Measurements from ENCODE around the gene ATP6V1E1. TPM values are rescaled to one million over a fixed set of nuclear protein-coding genes. Genes with fewer than 3 reads are reported as not detected.
A peak's percentile ranks its signal among the peaks of the same experiment; 100 is the strongest.

Gene ATP6V1E1
- total and polyA plus RNA-seq, 2 donors from 2014 or later, result 138 to 443 TPM

DNA sequence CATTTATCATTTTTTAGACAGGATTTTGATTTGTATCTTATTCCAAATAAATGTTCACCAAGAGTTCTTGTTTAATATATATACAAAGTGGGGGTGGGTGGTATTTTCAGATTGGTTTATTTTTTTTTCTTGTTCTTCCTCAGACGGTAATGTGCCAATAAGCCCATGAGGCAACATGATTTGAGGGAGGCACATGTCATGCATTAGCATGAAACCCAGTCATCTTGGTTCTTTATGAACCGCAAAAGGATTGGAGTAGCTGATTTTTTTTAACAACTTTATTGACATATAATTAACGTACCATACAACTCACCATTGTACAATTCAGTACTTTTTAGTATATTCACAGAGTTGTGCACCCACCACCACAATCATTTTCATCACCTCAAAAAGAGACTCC, 12.7 kb upstream of the ATP6V1E1 start:
- H3K4me3 ChIP-seq (ENCODE audit: low read length in 3 of 3), result no peak overlapping the region
- no peaks in the 10 kb centered on the region for H3K4me1 ChIP-seq (ENCODE audit: control insufficient read depth in 2 of 3, insufficient read depth in 2 of 3, low read depth in 1 of 3, low read length in 3 of 3)
- no peak overlapping the region for H3K9ac ChIP-seq (ENCODE audit: low read length in 3 of 3)
- H3K9me3 ChIP-seq (ENCODE audit: control insufficient read depth in 2 of 3, insufficient read depth in 1 of 3, low read length in 3 of 3), result no peaks in the 10 kb centered on the region
- peaks cover 0 to 5% (median 0%) of the 10 kb centered on the region in 3 donors for H3K36me3 ChIP-seq (ENCODE audit: control insufficient read depth in 2 of 3, insufficient read depth in 3 of 3, low read length in 3 of 3)
- H3K27me3 ChIP-seq (ENCODE audit: control insufficient read depth, insufficient read depth, low read length), result no peaks in the 10 kb centered on the region
- TF ChIP-seq, protein P1, sequence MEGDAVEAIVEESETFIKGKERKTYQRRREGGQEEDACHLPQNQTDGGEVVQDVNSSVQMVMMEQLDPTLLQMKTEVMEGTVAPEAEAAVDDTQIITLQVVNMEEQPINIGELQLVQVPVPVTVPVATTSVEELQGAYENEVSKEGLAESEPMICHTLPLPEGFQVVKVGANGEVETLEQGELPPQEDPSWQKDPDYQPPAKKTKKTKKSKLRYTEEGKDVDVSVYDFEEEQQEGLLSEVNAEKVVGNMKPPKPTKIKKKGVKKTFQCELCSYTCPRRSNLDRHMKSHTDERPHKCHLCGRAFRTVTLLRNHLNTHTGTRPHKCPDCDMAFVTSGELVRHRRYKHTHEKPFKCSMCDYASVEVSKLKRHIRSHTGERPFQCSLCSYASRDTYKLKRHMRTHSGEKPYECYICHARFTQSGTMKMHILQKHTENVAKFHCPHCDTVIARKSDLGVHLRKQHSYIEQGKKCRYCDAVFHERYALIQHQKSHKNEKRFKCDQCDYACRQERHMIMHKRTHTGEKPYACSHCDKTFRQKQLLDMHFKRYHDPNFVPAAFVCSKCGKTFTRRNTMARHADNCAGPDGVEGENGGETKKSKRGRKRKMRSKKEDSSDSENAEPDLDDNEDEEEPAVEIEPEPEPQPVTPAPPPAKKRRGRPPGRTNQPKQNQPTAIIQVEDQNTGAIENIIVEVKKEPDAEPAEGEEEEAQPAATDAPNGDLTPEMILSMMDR (IDR thresholded peaks at IDR 0.05; ENCODE audit: borderline replicate concordance, extremely low read depth, insufficient read depth), result no peak
- no peak overlapping the region for H3K27ac ChIP-seq (ENCODE audit: low read depth in 2 of 2, low read length in 2 of 2)
- no peak for DNase-seq
- intact Hi-C loops (cut with DNase I), result no loop called here
- no peak for FAIRE-seq

DNA sequence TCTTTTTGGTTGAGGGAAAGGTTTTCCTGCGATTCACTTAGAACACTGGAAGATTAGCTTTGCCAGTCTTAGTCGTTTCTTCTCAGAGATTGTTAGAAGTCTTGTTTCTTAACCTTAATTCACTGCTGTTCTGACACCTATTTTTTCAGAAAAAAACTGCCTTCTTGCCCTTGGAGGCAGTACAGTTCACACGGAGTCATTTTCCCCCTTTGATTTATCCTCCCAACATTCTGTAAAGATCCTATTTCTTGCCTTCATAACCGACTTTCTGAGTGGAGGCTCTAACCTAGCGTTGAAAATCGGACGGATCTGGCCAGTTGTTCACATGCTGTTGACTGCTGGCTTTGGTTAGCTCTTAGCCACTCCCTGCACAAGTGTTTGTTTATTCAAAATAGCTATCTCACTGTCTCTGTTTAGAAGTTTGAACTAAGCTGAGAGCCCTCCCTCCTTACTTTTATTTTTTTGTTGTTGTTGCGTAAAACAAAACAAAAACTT, 10.7 kb upstream of the ATP6V1E1 start:
- Histone ChIP-seq H3K9ac (ENCODE audit: low read length in 3 of 3) (peak overlapping the region; percentile 83 to 100 (median 100)), H3K36me3 (ENCODE audit: control insufficient read depth in 2 of 3, insufficient read depth in 3 of 3, low read length in 3 of 3) (no peaks in the 10 kb centered on the region), H3K9me3 (ENCODE audit: control insufficient read depth in 2 of 3, insufficient read depth in 1 of 3, low read length in 3 of 3) (no peaks in the 10 kb centered on the region), H3K27ac (ENCODE audit: low read depth in 2 of 2, low read length in 2 of 2) (peak overlapping the region; percentile 97 to 99), H3K4me3 (ENCODE audit: low read length in 3 of 3) (peak overlapping the region; percentile 95 to 99 (median 95)), H3K4me1 (ENCODE audit: control insufficient read depth in 2 of 3, insufficient read depth in 2 of 3, low read depth in 1 of 3, low read length in 3 of 3) (no peaks in the 10 kb centered on the region), H3K27me3 (ENCODE audit: control insufficient read depth, insufficient read depth, low read length) (no peaks in the 10 kb centered on the region)
- DNase-seq (peak in 3 of 5 donors; percentile 35 to 79 (median 78)), FAIRE-seq (no peak)
- TF ChIP-seq, protein P1 (IDR thresholded peaks at IDR 0.05; ENCODE audit: borderline replicate concordance, extremely low read depth, insufficient read depth), result no peak
- intact Hi-C loops (cut with DNase I), result no loop called here

DNA sequence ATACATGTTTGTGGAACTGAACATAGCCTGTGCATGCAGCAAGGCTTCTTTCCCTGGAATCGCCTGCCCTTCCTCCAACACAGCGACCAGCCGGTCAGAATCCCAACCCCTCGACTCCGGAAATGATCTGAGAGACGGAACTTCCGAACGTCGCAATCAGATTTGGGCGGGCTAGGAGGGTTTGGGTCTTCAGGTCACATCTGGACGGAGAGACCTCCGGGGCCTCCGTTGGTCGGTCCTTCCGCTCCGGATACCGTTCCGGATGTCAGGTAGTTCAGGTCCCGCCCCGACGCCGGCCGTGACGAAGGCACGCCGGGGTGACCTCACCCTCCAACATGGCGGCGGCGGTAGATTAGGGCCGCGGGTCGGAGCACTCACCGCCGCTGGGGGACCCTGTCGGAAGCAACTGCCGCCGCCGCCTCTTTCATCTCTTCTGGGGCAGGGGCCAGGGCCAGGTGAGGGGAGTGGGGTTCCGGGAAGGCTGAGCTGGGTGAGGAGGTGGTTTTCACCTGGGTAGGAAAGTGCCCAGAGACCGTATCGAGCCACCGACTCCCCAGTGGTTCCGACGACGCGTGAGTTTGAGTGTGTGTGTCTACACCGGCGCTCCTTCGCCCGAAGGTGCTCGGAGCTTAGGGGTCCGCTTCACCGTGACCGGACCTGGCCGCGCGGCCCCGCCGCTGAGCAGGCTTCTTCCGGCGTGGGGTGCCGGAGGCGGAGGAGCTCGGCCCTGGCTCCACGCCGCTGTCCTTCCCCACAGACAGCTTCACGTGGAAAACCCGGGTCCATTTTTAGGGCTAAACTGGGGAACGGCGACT, 10.1 kb upstream of the ATP6V1E1 start, which contains the start of gene BCL2L13:
Gene BCL2L13 (plus strand): TSS at position 326 of the 815 bp plus-strand sequence. CDS start 16,955 bp downstream, outside the sequence.
- no peak for FAIRE-seq
- H3K9me3 ChIP-seq (ENCODE audit: control insufficient read depth in 2 of 3, insufficient read depth in 1 of 3, low read length in 3 of 3), result no peaks in the 10 kb centered on the region
- no peaks in the 10 kb centered on the region for H3K36me3 ChIP-seq (ENCODE audit: control insufficient read depth in 2 of 3, insufficient read depth in 3 of 3, low read length in 3 of 3)
- intact Hi-C loops (cut with DNase I), result no loop called here
- H3K27ac ChIP-seq (ENCODE audit: low read depth in 2 of 2, low read length in 2 of 2), result peak within 1 kb of the TSS; percentile 97 to 99
- no peaks in the 10 kb centered on the region for H3K27me3 ChIP-seq (ENCODE audit: control insufficient read depth, insufficient read depth, low read length)
- H3K4me3 ChIP-seq (ENCODE audit: low read length in 3 of 3), result peak within 1 kb of the TSS; percentile 95 to 99 (median 95)
- TF ChIP-seq, protein P1 (IDR thresholded peaks at IDR 0.05; ENCODE audit: borderline replicate concordance, extremely low read depth, insufficient read depth), result no peak
- DNase-seq, result peak; percentile 95 to 97 (median 97)
- peaks cover 0 to 4% (median 0%) of the 10 kb centered on the region in 3 donors for H3K4me1 ChIP-seq (ENCODE audit: control insufficient read depth in 2 of 3, insufficient read depth in 2 of 3, low read depth in 1 of 3, low read length in 3 of 3)
- H3K9ac ChIP-seq (ENCODE audit: low read length in 3 of 3), result peak within 1 kb of the TSS; percentile 85 to 100 (median 100)

Measured in kidney (tissue), 14 donors.